Activated CD8-positive, alpha-beta memory T cell treated with anti-CD3 and anti-CD28 coated beads for 36 hours (primary cell): ENCODE data around the gene PTPRA. TPM values are rescaled to one million over a fixed set of nuclear protein-coding genes. Genes with fewer than 3 reads are reported as not detected.
"Not testable (repeated sequence)": the region's sequence is repeated elsewhere in the genome, so short reads cannot be mapped to it uniquely, and the experiment has no call there.

Experiments used
- CTCF ChIA-PET: fragments of 350-600 bp; sonication (Branson Sonifier 250); formaldehyde crosslinking; loops from one replicate; lab custom pipeline; 2021; ENCODE audit warnings: antibody characterized with exemption; lab: Charles Lee
- POLR2A ChIA-PET: fragments of 350-600 bp; sonication (Branson Sonifier 250); formaldehyde crosslinking; loops from one replicate; lab custom pipeline; 2021; ENCODE audit warnings: antibody characterized with exemption; lab: Charles Lee
- total RNA-seq, 2 experiments: library from RNA; stranded (reverse); gene quantifications; one replicate each; pipeline ENCODE4 v1.2.3, GENCODE V29; 2021

Gene PTPRA
- total RNA-seq, 2 experiments from 2014 or later: 47.7 to 48.4 TPM

- CTCF ChIA-PET: no interaction called here
- POLR2A ChIA-PET: no interaction called here
Observed at GRCh38 chr20:2878515-2878914, 5.2 kb downstream of the PTPRA start.

GRCh38 chr20:2879146-2879545 is 5.9 kb downstream of the PTPRA start:
- CTCF ChIA-PET: no interaction called here
- POLR2A ChIA-PET: no interaction called here

- ChIA-PET POLR2A (no interaction called here), CTCF (no interaction called here)
Observed at GRCh38 chr20:2880650-2881049, 7.4 kb downstream of the PTPRA start.

- POLR2A ChIA-PET: interaction anchor here (0.6 kb wide), 2 partner anchors 9 to 112 kb away, joined by 5 to 9 read pairs; no protein-coding TSS in a partner anchor
Observed at GRCh38 chr20:2883726-2884637, 10.7 kb downstream of the PTPRA start.

GRCh38 chr20:2887715-2888114 is 14.4 kb downstream of the PTPRA start:
- ChIA-PET CTCF (interaction anchor here (0.6 kb wide), 1 partner anchor 13 kb away, joined by 3 read pairs; no protein-coding TSS in a partner anchor), POLR2A (no interaction called here)

More at GRCh38 chr20:2883726-2884637, 10.7 kb downstream of the PTPRA start:
- CTCF ChIA-PET: interaction anchor here (0.6 kb wide), 1 partner anchor 70 kb away, joined by 3 read pairs; no protein-coding TSS in a partner anchor

GRCh38 chr20:2888224-2888955 is 15.1 kb downstream of the PTPRA start:
- POLR2A ChIA-PET: no interaction called here
- CTCF ChIA-PET: interaction anchor here (0.6 kb wide), 1 partner anchor 12 kb away, joined by 3 read pairs; no protein-coding TSS in a partner anchor

GRCh38 chr20:2889209-2889608 is 15.9 kb downstream of the PTPRA start:
- CTCF ChIA-PET: no interaction called here

GRCh38 chr20:2889797-2890196 is 16.5 kb downstream of the PTPRA start:
- POLR2A ChIA-PET: no interaction called here
- CTCF ChIA-PET: interaction anchor here (1.1 kb wide), 1 partner anchor 23 kb away, joined by 3 read pairs; no protein-coding TSS in a partner anchor

More at GRCh38 chr20:2889209-2889608, 15.9 kb downstream of the PTPRA start:
- POLR2A ChIA-PET: no interaction called here

GRCh38 chr20:2890742-2891141 is 17.5 kb downstream of the PTPRA start:
- ChIA-PET POLR2A (no interaction called here), CTCF (interaction anchor here (1.1 kb wide), 1 partner anchor 22 kb away, joined by 3 read pairs; no protein-coding TSS in a partner anchor)

- CTCF ChIA-PET: no interaction called here
Observed at GRCh38 chr20:2891343-2891742, 18.1 kb downstream of the PTPRA start.

GRCh38 chr20:2892376-2892775 is 19.1 kb downstream of the PTPRA start:
- ChIA-PET POLR2A (no interaction called here), CTCF (no interaction called here)

More at GRCh38 chr20:2891343-2891742, 18.1 kb downstream of the PTPRA start:
- POLR2A ChIA-PET: no interaction called here

- POLR2A ChIA-PET: no interaction called here
- CTCF ChIA-PET: no interaction called here
Observed at GRCh38 chr20:2894221-2894620, 20.9 kb downstream of the PTPRA start.

GRCh38 chr20:2895154-2895553 is 21.9 kb downstream of the PTPRA start:
- POLR2A ChIA-PET, CTCF ChIA-PET: not testable (repeated sequence)

GRCh38 chr20:2899243-2899642 is 26.0 kb downstream of the PTPRA start:
- ChIA-PET CTCF (no interaction called here), POLR2A (no interaction called here)

- ChIA-PET CTCF (interaction anchor here (0.6 to 1.2 kb wide), 3 partner anchors 10 to 108 kb away, joined by 3 to 4 read pairs (median 3); no protein-coding TSS in a partner anchor), POLR2A (no interaction called here)
Observed at GRCh38 chr20:2900845-2901592, 27.7 kb downstream of the PTPRA start.

- POLR2A ChIA-PET: no interaction called here
- CTCF ChIA-PET: interaction anchor here (1.2 kb wide), 1 partner anchor 9 kb away, joined by 4 read pairs; no protein-coding TSS in a partner anchor
Observed at GRCh38 chr20:2902291-2902690, 29.0 kb downstream of the PTPRA start.

GRCh38 chr20:2902818-2903217 is 29.5 kb downstream of the PTPRA start:
- ChIA-PET CTCF (no interaction called here), POLR2A (no interaction called here)

GRCh38 chr20:2903686-2904085 is 30.4 kb downstream of the PTPRA start:
- POLR2A ChIA-PET: no interaction called here
- CTCF ChIA-PET: interaction anchor here (0.7 kb wide), 1 partner anchor 382 kb away, joined by 3 read pairs; no protein-coding TSS in a partner anchor

- ChIA-PET POLR2A (no interaction called here), CTCF (interaction anchor here (0.9 kb wide), 1 partner anchor 35 kb away, joined by 3 read pairs; no protein-coding TSS in a partner anchor)
Observed at GRCh38 chr20:2907519-2907918, 34.2 kb downstream of the PTPRA start.
